ENCODE measurements around the gene ANKRD11.
A peak's percentile ranks its signal among the peaks of the same experiment; 100 is the strongest.

- no peak for TF ChIP-seq EZH2phosphoT487 (IDR thresholded peaks at IDR 0.05; ENCODE audit: borderline replicate concordance, low read length)
- peak; percentile 78 for TF ChIP-seq CTCF (IDR thresholded peaks at IDR 0.05; ENCODE audit: low read depth, low read length, poor library complexity, severe bottlenecking)
Observed at GRCh38 chr16:89308391-89309333, 181.7 kb downstream of the ANKRD11 start.

Data from DOHH2 (cell line).